Thyroid gland (tissue), 4 donors: ENCODE data around the gene PPDPF. TPM values are rescaled to one million over a fixed set of nuclear protein-coding genes. Genes with fewer than 3 reads are reported as not detected.

Experiments
- DNase-seq, 2 donors: peaks; one replicate each; pipeline ENCODE4 v3.0.0-alpha.2; 2019
- H3K27ac ChIP-seq, 3 donors: fragments of 200-600 bp; sonication (generic); 1 replicate in 2 of 3; 2 replicates in 1 of 3; pipeline ENCODE4 v1.5.1; 2016 to 2019; ENCODE audit warnings: mild to moderate bottlenecking in 1 of 3, moderate library complexity in 1 of 3
- H3K27me3 ChIP-seq: fragments of 200-600 bp; sonication (generic); one replicate; pipeline ENCODE4 v1.5.1; 2019
- H3K36me3 ChIP-seq, 2 donors: fragments of 200-600 bp; sonication (generic); one replicate each; pipeline ENCODE4 v1.5.1; 2016 to 2019
- H3K4me1 ChIP-seq, 2 donors: fragments of 200-600 bp; sonication (generic); one replicate each; pipeline ENCODE4 v1.5.1; 2017 to 2019
- H3K4me3 ChIP-seq, 3 donors: fragments of 200-600 bp; sonication (generic); replicated peaks in 1 of 3; 1 replicate in 2 of 3; 2 replicates in 1 of 3; pipeline ENCODE4 v1.5.1; 2016; ENCODE audit warnings: mild to moderate bottlenecking in 1 of 3
- H3K9me3 ChIP-seq: fragments of 200-600 bp; sonication (generic); one replicate; pipeline ENCODE4 v1.5.1; 2017
- POLR2A ChIP-seq, 2 donors: fragments of 450-650 bp; IDR thresholded peaks; one replicate each; pipeline ENCODE4 v1.6.1; 2017; ENCODE audit warnings: antibody characterized with exemption in 2 of 2, mild to moderate bottlenecking in 2 of 2, moderate library complexity in 1 of 2
- WGBS, 2 donors: methylation state at CpG; one replicate each; pipeline ENCODE4 v1.1.5; 2017; 5-methylcytosine and 5-hydroxymethylcytosine counted together
- intact Hi-C: fragments of 100-400 bp; cut with DNase I; formaldehyde crosslinking; loops from one replicate; pipeline ENCODE4 v1.15.1; 2023
- total RNA-seq, 4 donors: library from RNA; depleted of rRNA; stranded (reverse); fragments of >200 nt; gene quantifications; one replicate each; pipeline ENCODE4 v1.2.3, GENCODE V29; 2016
- TF ChIP-seq, protein P1 (sequence below), 6 experiments: fragments of 200-600 bp in 3 of 6; fragments of 450-650 bp in 3 of 6; sonication (generic) in 3 of 6; IDR thresholded peaks; one replicate each; pipeline ENCODE4 v1.5.1; 2016 to 2019; ENCODE audit warnings: antibody characterized with exemption in 6 of 6, mild to moderate bottlenecking in 2 of 6, inconsistent platforms in 1 of 6, moderate library complexity in 1 of 6

PPDPF gene
- total RNA-seq, 4 donors from 2014 or later, result 82.0 to 226 (median 146) TPM

DNA sequence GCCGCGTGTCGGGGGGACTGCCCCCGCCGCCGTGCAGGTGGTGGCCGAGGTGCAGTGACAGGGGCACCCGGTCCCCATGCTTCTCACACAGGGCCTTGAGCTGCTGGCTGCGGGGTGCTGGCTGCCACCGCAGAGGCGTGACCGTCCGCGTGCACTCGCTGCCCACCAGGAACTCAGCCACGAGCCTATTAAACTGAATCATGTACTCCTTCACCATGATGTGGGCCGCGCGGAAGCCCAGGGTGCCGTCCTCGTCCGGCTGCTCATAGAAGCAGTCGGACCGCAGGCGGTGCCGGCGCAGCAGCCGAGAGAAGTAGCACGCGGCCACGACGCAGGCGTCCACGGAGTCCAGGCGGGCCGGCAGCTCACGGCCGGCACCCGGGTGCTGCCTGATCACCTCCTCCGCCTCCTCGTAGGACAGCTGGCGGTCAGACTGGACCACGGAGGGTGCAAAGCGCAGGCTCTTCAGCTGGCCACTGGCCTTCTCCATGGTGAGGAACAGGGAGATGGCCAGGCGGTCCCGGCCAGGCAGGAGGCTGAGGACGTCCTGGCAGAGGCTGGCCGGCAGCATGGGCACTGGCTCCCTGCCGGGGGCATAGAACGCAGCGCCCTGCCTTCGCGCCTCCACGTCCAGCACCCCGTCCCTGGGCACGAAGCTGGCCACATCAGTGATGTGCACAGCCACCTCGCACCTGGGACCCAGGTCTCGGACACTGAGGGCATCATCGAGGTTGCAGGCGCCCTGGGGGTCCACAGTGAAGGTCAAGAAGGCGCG, 43.7 kb downstream of the PPDPF start:
- Histone ChIP-seq H3K27me3 (no peaks in the 10 kb centered on the region), H3K27ac (no peak overlapping the region), H3K4me3 (no peak overlapping the region), H3K9me3 (no peaks in the 10 kb centered on the region), H3K4me1 (no peaks in the 10 kb centered on the region), H3K36me3 (peaks cover 41 to 50% of the 10 kb centered on the region in 2 donors)
- TF ChIP-seq POLR2A (IDR thresholded peaks at IDR 0.05), result no peak
- TF ChIP-seq, protein P1, sequence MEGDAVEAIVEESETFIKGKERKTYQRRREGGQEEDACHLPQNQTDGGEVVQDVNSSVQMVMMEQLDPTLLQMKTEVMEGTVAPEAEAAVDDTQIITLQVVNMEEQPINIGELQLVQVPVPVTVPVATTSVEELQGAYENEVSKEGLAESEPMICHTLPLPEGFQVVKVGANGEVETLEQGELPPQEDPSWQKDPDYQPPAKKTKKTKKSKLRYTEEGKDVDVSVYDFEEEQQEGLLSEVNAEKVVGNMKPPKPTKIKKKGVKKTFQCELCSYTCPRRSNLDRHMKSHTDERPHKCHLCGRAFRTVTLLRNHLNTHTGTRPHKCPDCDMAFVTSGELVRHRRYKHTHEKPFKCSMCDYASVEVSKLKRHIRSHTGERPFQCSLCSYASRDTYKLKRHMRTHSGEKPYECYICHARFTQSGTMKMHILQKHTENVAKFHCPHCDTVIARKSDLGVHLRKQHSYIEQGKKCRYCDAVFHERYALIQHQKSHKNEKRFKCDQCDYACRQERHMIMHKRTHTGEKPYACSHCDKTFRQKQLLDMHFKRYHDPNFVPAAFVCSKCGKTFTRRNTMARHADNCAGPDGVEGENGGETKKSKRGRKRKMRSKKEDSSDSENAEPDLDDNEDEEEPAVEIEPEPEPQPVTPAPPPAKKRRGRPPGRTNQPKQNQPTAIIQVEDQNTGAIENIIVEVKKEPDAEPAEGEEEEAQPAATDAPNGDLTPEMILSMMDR (IDR thresholded peaks at IDR 0.05), result no peak
- no peak for DNase-seq
- 90 to 95% methylated on average over 11 to 46 of the region's 62 CpGs for WGBS, 2 donors
- intact Hi-C loops, result no loop called here

GRCh38 chr20:63565021-63565698, 44.6 kb downstream of the PPDPF start:
- peaks cover 36 to 45% of the 10 kb centered on the region in 2 donors for H3K36me3 ChIP-seq
- 94 to 95% methylated on average over 10 to 37 of the region's 61 CpGs for WGBS, 2 donors

GRCh38 chr20:63565699-63566335, 45.3 kb downstream of the PPDPF start:
- TF ChIP-seq, protein P1 (IDR thresholded peaks at IDR 0.05), result no peak
- no peak for TF ChIP-seq POLR2A (IDR thresholded peaks at IDR 0.05)
- intact Hi-C loops, result no loop called here

More at GRCh38 chr20:63565021-63565698, 44.6 kb downstream of the PPDPF start:
- Histone ChIP-seq H3K27me3 (no peaks in the 10 kb centered on the region), H3K9me3 (no peaks in the 10 kb centered on the region), H3K27ac (no peak overlapping the region), H3K4me1 (no peaks in the 10 kb centered on the region), H3K4me3 (no peak overlapping the region)
- DNase-seq, result no peak
- intact Hi-C loops, result no loop called here
- TF ChIP-seq, protein P1 (IDR thresholded peaks at IDR 0.05), result no peak
- no peak for TF ChIP-seq POLR2A (IDR thresholded peaks at IDR 0.05)

DNA sequence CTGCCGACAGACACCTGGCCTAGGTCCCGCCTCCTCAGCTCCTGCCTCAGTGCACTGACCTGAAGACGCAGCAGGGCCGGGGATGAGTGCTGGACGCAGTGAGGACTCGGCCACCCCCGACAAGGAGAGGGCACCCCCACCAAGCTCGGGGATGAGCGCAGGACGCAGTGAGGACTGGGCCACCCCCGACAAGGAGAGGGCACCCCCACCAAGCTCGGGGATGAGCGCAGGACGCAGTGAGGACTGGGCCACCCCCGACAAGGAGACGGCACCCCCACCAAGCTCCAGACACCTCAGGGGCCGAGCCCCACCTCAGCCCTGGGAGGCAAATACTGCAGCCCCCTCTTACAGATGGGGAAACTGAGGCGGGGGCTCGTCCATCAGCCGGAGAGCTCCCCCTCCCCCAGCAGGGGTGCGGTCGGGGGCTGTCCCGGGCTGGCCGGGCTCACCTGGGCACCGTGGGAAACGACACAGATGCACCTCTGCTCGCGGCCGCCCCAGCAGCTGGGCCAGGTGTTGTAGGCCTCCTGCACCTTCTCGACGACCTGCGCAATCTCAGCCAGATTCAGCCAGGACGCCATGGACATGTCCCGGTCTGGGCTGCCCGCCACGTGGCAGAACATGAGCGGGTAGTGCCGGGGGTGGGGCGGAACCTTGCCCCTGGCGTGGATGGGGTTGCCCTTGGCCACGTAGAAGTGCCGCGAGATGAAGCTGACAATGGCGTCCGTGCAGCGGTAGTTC, 46.0 kb downstream of the PPDPF start:
- Histone ChIP-seq H3K4me1 (no peaks in the 10 kb centered on the region), H3K9me3 (no peaks in the 10 kb centered on the region), H3K27me3 (no peaks in the 10 kb centered on the region), H3K4me3 (no peak overlapping the region), H3K27ac (no peak overlapping the region), H3K36me3 (peaks cover 22 to 33% of the 10 kb centered on the region in 2 donors)
- intact Hi-C loops, result no loop called here
- TF ChIP-seq POLR2A (IDR thresholded peaks at IDR 0.05), result no peak
- TF ChIP-seq, protein P1 (IDR thresholded peaks at IDR 0.05), result no peak
- 95 to 98% methylated on average over 12 to 34 of the region's 46 CpGs for WGBS, 2 donors
- DNase-seq, result no peak

More at GRCh38 chr20:63565699-63566335, 45.3 kb downstream of the PPDPF start:
- DNase-seq, result no peak
- Histone ChIP-seq H3K4me1 (no peaks in the 10 kb centered on the region), H3K27ac (no peak overlapping the region), H3K27me3 (no peaks in the 10 kb centered on the region), H3K4me3 (no peak overlapping the region), H3K36me3 (peaks cover 30 to 40% of the 10 kb centered on the region in 2 donors), H3K9me3 (no peaks in the 10 kb centered on the region)
- 91% methylated on average over 9 to 39 of the region's 43 CpGs for WGBS, 2 donors
